ENCODE data around the gene TRMT61A.
"Not testable (repeated sequence)": the region's sequence is repeated elsewhere in the genome, so short reads cannot be mapped to it uniquely, and the experiment has no call there.

DNA sequence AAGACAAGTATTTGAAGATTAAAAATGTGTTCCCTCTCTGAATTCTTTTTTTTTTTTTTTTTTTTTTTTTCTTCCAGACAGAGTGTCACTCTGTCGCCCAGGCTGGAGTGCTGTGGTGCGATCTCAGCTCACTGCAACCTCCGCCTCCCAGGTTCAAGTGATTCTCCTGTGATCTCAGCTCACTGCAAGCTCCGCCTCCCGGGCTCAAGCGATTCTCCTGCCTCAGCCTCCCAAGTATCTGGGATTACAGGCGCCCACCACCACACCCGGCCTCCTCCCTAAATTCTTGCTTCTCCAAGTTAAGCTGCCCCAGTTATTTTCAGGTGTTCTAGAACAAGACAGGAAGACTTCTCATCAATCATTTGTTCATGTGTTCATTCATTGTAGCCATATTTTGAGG lies 16.8 kb upstream of the TRMT61A start:
- TF ChIP-seq, protein P1, sequence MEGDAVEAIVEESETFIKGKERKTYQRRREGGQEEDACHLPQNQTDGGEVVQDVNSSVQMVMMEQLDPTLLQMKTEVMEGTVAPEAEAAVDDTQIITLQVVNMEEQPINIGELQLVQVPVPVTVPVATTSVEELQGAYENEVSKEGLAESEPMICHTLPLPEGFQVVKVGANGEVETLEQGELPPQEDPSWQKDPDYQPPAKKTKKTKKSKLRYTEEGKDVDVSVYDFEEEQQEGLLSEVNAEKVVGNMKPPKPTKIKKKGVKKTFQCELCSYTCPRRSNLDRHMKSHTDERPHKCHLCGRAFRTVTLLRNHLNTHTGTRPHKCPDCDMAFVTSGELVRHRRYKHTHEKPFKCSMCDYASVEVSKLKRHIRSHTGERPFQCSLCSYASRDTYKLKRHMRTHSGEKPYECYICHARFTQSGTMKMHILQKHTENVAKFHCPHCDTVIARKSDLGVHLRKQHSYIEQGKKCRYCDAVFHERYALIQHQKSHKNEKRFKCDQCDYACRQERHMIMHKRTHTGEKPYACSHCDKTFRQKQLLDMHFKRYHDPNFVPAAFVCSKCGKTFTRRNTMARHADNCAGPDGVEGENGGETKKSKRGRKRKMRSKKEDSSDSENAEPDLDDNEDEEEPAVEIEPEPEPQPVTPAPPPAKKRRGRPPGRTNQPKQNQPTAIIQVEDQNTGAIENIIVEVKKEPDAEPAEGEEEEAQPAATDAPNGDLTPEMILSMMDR (CRISPR knock-in tag; IDR thresholded peaks at IDR 0.05): not testable (repeated sequence)
- not testable (repeated sequence) for TF ChIP-seq KDM1A (CRISPR knock-in tag; IDR thresholded peaks at IDR 0.05); ZKSCAN1 (IDR thresholded peaks at IDR 0.05; ENCODE audit: low read length); RAD51 (IDR thresholded peaks at IDR 0.05; ENCODE audit: borderline replicate concordance); HNF4A (CRISPR knock-in tag; IDR thresholded peaks at IDR 0.05); TFDP1 (CRISPR knock-in tag; IDR thresholded peaks at IDR 0.05; ENCODE audit: borderline replicate concordance); EP300 (IDR thresholded peaks at IDR 0.05; ENCODE audit: low read depth in 2 of 2, low read length in 2 of 2); EP300 (CRISPR knock-in tag; IDR thresholded peaks at IDR 0.05; ENCODE audit: borderline replicate concordance); MYC (CRISPR knock-in tag; IDR thresholded peaks at IDR 0.05; ENCODE audit: borderline replicate concordance); SIN3A (IDR thresholded peaks at IDR 0.05; ENCODE audit: borderline replicate concordance, low read depth, low read length)
